Subcutaneous adipose tissue (tissue), 4 donors: ENCODE data around the gene SIGLEC1. TPM values are rescaled to one million over a fixed set of nuclear protein-coding genes. Genes with fewer than 3 reads are reported as not detected.

ENCODE experiments used
- total RNA-seq, 4 donors: library from RNA; depleted of rRNA; stranded (reverse); fragments of >200 nt; gene quantifications; one replicate each; pipeline ENCODE4 v1.1.0, GENCODE V29; 2016
- TF ChIP-seq, protein P1 (sequence below): fragments of 450-650 bp; IDR thresholded peaks from one replicate; pipeline ENCODE4 v1.5.1; 2016; ENCODE audit warnings: low read depth, mild to moderate bottlenecking, control low read depth, antibody characterized with exemption, moderate library complexity

The SIGLEC1 gene
- total RNA-seq, 4 donors from 2014 or later, result 33.2 to 47.8 (median 37.5) TPM

DNA sequence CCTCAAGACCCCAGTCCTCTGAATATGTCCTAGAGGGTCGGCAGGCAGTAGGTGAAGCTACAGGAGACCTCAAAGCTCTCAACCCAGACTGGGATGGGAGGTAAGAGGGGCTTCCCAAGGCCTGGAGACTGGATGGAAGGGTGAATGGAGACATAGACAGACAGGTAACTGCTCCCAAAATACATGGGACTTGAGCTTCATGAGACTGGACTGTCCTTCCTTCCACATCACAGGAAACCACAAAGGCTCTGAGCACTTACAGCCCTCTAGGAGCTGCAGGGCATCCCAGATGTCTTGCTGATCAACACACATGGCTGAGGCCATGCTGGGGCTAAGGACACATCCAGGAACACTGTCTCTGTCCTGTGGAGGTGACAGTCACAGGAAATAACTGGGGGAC is 31.6 kb upstream of the SIGLEC1 start:
- TF ChIP-seq, protein P1, sequence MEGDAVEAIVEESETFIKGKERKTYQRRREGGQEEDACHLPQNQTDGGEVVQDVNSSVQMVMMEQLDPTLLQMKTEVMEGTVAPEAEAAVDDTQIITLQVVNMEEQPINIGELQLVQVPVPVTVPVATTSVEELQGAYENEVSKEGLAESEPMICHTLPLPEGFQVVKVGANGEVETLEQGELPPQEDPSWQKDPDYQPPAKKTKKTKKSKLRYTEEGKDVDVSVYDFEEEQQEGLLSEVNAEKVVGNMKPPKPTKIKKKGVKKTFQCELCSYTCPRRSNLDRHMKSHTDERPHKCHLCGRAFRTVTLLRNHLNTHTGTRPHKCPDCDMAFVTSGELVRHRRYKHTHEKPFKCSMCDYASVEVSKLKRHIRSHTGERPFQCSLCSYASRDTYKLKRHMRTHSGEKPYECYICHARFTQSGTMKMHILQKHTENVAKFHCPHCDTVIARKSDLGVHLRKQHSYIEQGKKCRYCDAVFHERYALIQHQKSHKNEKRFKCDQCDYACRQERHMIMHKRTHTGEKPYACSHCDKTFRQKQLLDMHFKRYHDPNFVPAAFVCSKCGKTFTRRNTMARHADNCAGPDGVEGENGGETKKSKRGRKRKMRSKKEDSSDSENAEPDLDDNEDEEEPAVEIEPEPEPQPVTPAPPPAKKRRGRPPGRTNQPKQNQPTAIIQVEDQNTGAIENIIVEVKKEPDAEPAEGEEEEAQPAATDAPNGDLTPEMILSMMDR, result no peak

DNA sequence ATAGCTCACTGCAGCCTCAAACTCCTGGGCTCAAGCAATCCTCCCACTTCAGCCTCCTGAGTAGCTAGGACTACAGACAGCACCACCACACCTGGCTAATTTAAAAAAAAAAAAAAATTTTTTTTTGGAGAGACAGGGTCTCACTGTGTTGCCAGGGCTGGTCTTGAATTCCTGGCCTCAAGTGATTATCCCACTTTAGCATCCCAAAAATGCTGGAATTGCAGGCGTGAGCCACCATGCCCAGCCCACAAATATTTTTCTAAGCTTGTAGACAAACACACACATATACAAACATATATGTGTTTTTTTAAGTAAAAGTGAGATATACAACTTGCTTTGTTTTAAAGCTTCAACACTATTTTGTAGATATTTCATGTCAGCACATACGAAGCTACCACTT is 30.9 kb upstream of the SIGLEC1 start:
- TF ChIP-seq, protein P1, result no peak

DNA sequence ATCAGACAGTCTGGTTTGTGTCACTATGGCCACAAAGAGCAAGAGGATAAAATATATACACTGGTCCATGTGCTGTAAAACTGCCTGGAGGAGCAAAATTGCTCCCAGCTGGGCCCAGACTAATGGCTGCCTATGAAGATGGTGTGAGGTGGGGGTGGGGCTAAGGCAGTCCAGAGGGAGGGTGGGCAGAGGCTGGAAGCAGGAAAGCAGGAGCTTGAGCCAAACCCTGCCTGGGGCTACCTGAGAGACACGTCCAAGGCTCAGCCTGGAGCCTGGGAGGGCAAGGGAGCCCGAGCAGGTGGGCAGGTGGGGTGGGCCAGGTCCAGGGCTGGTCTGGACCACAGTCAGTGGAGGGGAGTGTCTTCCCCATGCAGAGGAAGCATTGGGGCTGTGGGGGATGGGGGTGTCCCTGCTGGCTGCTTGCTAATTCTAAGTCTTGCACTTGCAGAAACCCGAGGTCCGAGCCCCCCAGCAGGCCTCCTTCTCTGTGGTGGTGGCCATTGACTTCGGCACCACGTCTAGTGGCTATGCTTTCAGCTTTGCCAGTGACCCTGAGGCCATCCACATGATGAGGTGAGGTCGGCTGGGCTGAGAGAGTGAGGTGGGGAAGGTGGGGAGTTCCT is 29.5 kb upstream of the SIGLEC1 start:
- TF ChIP-seq, protein P1, result no peak

DNA sequence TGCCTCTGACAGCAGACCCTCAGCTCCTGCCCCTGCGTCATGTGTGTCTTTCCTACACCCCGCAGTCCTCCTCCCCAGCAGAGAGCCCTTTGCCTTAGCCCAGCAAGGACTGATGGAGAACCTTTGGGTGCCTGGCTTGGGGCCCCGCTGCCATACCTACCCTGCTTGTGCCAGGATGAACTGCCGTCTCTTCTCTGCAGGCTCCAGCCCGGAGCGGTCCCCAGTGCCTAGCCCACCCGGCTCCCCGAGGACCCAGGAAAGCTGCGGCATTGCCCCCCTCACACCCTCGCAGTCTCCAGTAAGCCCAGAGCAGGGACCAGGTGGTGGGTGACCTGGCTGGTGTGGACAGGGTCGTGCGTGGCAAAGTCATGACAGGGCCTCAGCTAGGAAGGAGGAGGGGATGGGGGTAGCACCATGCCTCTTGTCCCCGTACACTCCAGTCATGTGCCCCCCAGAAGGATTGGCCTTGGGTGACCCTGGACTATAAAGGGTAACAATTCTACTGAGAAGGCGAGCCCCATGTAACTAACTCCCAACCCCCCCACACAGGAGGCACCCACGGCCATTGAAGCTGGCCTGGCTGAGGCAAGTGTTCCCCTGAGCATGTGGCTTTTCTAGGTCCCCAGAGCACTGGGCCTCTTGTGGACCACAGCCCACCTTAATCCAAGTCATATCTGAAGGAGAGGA is 28.4 kb upstream of the SIGLEC1 start:
- TF ChIP-seq, protein P1, result no peak

DNA sequence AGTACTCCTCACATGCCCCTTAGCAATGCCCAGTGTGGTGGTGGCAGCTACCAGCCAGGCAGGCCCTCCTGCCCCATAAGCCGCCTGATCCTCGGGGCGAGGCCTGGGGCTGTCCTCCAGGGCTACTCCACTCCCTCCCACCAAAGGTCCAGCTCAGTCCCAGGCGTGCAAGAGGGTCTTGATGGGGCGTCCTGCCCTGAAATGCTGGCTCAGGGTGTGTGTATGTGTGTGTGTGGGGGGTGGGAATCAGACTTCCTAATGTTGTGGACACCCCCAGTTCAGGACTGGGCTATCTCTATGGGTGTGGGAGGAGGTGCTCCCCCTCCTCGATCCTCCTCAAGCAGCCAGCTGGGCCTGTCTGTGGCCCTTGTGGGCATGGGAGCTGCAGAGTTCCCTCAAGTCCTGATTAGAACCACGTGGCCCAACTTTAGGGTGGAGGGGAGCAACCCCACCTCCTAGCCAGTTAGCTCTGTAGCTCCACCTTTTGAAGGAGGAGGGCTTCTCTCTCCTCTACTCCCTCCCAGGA is 27.6 kb upstream of the SIGLEC1 start:
- TF ChIP-seq, protein P1, result no peak

DNA sequence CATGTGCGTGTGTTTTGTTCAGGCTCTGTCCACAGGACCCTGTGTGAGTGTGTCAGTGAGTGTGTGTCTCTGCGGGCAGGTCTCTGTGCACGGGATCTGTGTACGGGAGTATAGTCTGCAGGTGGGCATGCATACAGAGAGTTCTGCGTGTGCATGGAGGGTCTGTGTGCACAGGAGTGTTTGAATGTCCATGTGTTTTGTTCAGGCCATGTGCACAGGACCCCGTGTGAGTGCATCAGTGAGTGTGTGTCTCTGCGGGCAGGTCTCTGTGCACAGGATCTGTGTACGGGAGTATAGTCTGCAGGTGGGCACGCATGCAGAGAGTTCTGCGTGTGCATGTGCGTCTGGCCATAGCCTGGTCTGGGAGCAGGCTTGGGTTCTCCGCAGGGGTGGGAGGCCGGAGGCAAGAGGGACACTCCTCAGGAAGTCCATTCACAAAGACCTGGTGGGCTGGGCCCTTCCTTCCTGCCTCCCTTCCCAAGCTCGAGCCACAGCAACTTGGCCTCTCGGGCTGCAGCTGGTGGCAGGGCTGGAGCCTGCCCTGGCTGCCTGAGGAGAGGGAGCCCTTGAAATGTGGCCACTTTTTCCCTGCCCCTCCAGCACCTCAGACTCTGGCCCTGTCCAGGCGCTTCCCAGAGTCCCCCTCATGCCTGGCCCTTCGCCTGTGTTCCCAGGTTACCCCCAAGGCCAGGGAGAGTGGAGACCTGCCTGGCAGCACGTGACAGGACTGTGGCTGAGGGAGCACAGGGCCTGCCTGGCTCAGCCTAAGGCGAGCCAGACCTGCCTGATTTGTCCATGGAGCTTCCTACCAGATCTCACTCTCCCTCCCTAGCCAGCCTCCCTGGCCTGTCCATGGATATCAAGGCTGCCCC is 26.9 kb upstream of the SIGLEC1 start:
- TF ChIP-seq, protein P1, result no peak
